Mucosa of descending colon (tissue), 3 donors: Measurements from ENCODE around the gene SEMA6B. TPM values are rescaled to one million over a fixed set of nuclear protein-coding genes. Genes with fewer than 3 reads are reported as not detected.

Experiments
- ATAC-seq: fragments of 200-7000 bp; cut with Tn5 transposase; one replicate; pipeline ENCODE4 v1.9.1; 2020; ENCODE audit warnings: mild to moderate bottlenecking, moderate library complexity
- DNase-seq, 3 donors: peaks; one replicate each; pipeline ENCODE4 v3.0.0-alpha.2; 2020
- H3K36me3 ChIP-seq: fragments of 200-600 bp; one replicate; pipeline ENCODE4 v1.8.0; 2021; ENCODE audit warnings: low read depth, mild to moderate bottlenecking
- H3K4me1 ChIP-seq: fragments of 200-600 bp; one replicate; pipeline ENCODE4 v1.8.0; 2021; ENCODE audit warnings: low read depth, mild to moderate bottlenecking
- H3K4me3 ChIP-seq: fragments of 200-600 bp; one replicate; pipeline ENCODE4 v1.8.0; 2021; ENCODE audit warnings: mild to moderate bottlenecking
- H3K9me3 ChIP-seq: fragments of 200-600 bp; one replicate; pipeline ENCODE4 v1.8.0; 2021; ENCODE audit warnings: mild to moderate bottlenecking
- intact Hi-C, 2 donors: fragments of 100-400 bp; cut with DNase I in 1 of 2; cut with micrococcal nuclease in 1 of 2; formaldehyde crosslinking; loops; one replicate each; pipeline versions ENCODE4 v1.11.0 to v1.11.1; 2022; cut with DNase I, micrococcal nuclease
- total RNA-seq, 3 donors: library from RNA; stranded (reverse); fragmentation: NEBNext Ultra II Directional in 2 of 3; extraction: Animal tissue kit (Norgen Biotek cat#: 25700) in 2 of 3; gene quantifications; one replicate each; pipeline versions ENCODE4 v1.2.1 to v1.2.4, GENCODE V29; 2021 to 2023
- TF ChIP-seq, protein P1 (sequence below): fragments of 200-600 bp; IDR thresholded peaks from one replicate; pipeline ENCODE4 v1.8.0; 2022; ENCODE audit warnings: antibody characterized with exemption, mild to moderate bottlenecking
- donor health status: DM: no; HTN: no; CAD: no; lungs with moderate emphysema.
- donor health status: DM: no; HTN: no; CAD: no.
- donor health status: DM: no; HTN: yes; CAD: no.

Gene SEMA6B
- total RNA-seq, 3 donors from 2014 or later = 2.5 to 8.4 (median 5.9) TPM

DNA sequence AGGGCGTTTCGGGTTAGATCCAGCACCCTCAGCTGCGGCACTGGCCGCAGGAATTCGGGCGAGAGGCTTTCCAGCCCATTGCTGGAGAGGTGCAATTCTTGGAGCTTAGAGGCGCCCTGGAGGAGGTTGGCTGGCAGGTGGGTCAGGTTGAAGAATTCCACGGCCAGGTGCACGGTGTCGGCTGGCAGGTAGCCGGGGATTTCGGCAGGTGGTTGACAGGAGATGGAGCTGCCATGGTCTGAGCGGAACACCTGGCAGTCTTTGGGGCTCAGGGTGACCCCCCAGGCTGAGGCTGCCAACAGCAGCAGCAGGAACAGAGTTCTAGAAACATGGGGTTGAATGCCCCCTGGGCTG, 20.9 kb downstream of the SEMA6B start:
- TF ChIP-seq, protein P1, sequence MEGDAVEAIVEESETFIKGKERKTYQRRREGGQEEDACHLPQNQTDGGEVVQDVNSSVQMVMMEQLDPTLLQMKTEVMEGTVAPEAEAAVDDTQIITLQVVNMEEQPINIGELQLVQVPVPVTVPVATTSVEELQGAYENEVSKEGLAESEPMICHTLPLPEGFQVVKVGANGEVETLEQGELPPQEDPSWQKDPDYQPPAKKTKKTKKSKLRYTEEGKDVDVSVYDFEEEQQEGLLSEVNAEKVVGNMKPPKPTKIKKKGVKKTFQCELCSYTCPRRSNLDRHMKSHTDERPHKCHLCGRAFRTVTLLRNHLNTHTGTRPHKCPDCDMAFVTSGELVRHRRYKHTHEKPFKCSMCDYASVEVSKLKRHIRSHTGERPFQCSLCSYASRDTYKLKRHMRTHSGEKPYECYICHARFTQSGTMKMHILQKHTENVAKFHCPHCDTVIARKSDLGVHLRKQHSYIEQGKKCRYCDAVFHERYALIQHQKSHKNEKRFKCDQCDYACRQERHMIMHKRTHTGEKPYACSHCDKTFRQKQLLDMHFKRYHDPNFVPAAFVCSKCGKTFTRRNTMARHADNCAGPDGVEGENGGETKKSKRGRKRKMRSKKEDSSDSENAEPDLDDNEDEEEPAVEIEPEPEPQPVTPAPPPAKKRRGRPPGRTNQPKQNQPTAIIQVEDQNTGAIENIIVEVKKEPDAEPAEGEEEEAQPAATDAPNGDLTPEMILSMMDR = no peak
- Histone ChIP-seq H3K9me3 (no peaks in the 10 kb centered on the region), H3K36me3 (no peaks in the 10 kb centered on the region), H3K4me1 (peaks cover 13% of the 10 kb centered on the region), H3K4me3 (no peak overlapping the region)
- intact Hi-C loops = no loop called here
- ATAC-seq (no peak), DNase-seq (no peak)

- ATAC-seq (no peak), DNase-seq (no peak)
- Histone ChIP-seq H3K4me3 (no peak overlapping the region), H3K9me3 (no peaks in the 10 kb centered on the region), H3K36me3 (no peaks in the 10 kb centered on the region), H3K4me1 (peaks cover 13% of the 10 kb centered on the region)
- intact Hi-C loops = no loop called here
- TF ChIP-seq, protein P1 = no peak
Observed at GRCh38 chr19:4537953-4538600, 21.4 kb downstream of the SEMA6B start.

DNA sequence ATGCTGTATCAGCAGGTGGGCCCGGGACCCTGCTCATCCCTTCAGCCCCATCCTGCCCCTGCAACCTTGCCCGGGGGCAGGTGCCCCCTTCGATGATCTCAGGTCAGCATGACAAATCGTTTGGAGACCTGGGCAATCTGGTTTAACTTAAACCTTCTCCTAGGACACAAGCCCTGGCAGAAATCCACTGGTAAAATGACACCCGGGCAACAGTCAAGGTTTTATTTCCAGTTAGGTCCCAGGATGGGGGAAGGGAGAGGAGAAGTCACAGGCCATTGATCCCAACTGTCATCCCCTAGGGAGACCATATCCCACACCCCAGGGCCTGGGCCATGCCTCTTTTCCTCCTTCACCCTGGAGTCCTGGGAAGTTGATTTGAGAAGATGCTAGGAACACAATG, 22.7 kb downstream of the SEMA6B start:
- intact Hi-C loops = no loop called here
- TF ChIP-seq, protein P1 = no peak
- peaks cover 13% of the 10 kb centered on the region for H3K4me1 ChIP-seq
- no peaks in the 10 kb centered on the region for H3K9me3 ChIP-seq
- ATAC-seq = no peak
- no peaks in the 10 kb centered on the region for H3K36me3 ChIP-seq
- no peak for DNase-seq
- H3K4me3 ChIP-seq = no peak overlapping the region

GRCh38 chr19:4534836-4535658, 24.4 kb downstream of the SEMA6B start, which contains the start of gene PLIN5:
Gene PLIN5, minus strand, starts transcription at chr19:4535224. Its CDS starts 1,150 bp downstream, at chr19:4534074.
- Histone ChIP-seq H3K36me3 (no peaks in the 10 kb centered on the region), H3K9me3 (no peaks in the 10 kb centered on the region), H3K4me1 (peaks cover 13% of the 10 kb centered on the region), H3K4me3 (no peak within 1 kb of the TSS)
- peak; percentile 77 for ATAC-seq
- intact Hi-C loops = no loop called here
- peak; percentile 86 to 87 (median 86) for DNase-seq
- TF ChIP-seq, protein P1 = no peak

DNA sequence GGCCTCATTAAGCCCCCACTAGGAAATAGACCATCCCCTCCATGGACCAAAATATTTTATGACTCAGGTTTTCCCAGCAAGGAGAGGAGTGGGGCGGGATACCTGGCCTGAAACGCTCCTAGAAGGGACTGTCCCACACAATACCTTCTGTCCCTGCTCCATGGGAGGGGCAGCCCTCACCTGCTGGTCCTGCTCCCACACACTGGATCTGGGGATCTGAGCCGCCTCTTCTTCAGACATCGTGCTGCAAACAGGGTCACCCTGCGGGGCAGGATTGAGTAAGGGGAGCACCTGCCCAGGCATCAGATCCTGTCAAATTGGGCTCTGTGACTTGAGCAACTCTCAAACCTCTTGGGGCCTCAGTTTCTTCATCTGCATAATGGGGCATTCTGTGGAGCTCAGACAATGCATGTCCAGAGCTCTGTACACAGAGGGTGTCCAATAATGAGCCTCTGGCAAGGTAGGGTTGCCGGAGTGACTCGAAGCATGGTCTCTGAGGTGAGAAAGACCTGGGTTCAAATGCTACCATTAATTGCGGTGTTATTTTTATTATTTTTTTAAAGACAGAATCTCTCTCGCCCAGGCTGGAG, 25.6 kb downstream of the SEMA6B start:
- intact Hi-C loops = no loop called here
- TF ChIP-seq, protein P1 = no peak
- Histone ChIP-seq H3K4me1 (peaks cover 13% of the 10 kb centered on the region), H3K9me3 (no peaks in the 10 kb centered on the region), H3K4me3 (no peak overlapping the region), H3K36me3 (no peaks in the 10 kb centered on the region)
- ATAC-seq = no peak
- no peak for DNase-seq
